IMR-90 (cell line): Measurements from ENCODE around the gene SHC2. TPM values are rescaled to one million over a fixed set of nuclear protein-coding genes. Genes with fewer than 3 reads are reported as not detected.

Source experiments
- ATAC-seq: fragments of 200-7000 bp; cut with Tn5 transposase; 2 replicates; pipeline ENCODE4 v1.9.1; 2020; ENCODE audit warnings: low read depth, mild to moderate bottlenecking, moderate library complexity
- BruUV-seq: library from RNA; stranded (reverse); fragments of 400-500 nt; replicated peaks from 2 replicates; lab custom pipeline; 2021; lab: Mats Ljungman, UMichigan
- CTCF ChIA-PET: fragments of 300-600 bp; formaldehyde crosslinking; extraction: SDS; loops from one replicate; lab custom pipeline; 2021; ENCODE audit warnings: antibody characterized with exemption; lab: Yijun Ruan, JAX
- POLR2A ChIA-PET: fragments of 300-600 bp; sonication (Branson Sonifier 250); formaldehyde crosslinking; loops from one replicate; lab custom pipeline; 2022; ENCODE audit warnings: antibody characterized with exemption; ENCODE audit not compliant: unreplicated experiment; lab: Charles Lee
- DNase-seq: peaks from one replicate; pipeline ENCODE4 v3.0.0; 2013
- H2AFZ ChIP-seq: replicated peaks from 2 replicates; pipeline ENCODE3; 2013; ENCODE audit warnings: low read length, mild to moderate bottlenecking; ENCODE audit not compliant: poor library complexity
- H2AK5ac ChIP-seq: 2 replicates; pipeline ENCODE4 v1.6.1; 2013; ENCODE audit warnings: low read depth, low read length, inconsistent platforms
- H2AK9ac ChIP-seq: replicated peaks from 2 replicates; pipeline ENCODE3; 2013; ENCODE audit warnings: mild to moderate bottlenecking, low read depth, low read length, moderate library complexity; ENCODE audit not compliant: poor library complexity
- H2BK120ac ChIP-seq: 2 replicates; pipeline ENCODE4 v1.6.1; 2013; ENCODE audit warnings: low read depth, low read length, inconsistent platforms
- H2BK15ac ChIP-seq: 3 replicates; pipeline ENCODE4 v1.6.1; 2013; ENCODE audit warnings: low read depth, low read length, inconsistent platforms
- H2BK20ac ChIP-seq: 2 replicates; pipeline ENCODE4 v1.6.1; 2013; ENCODE audit warnings: low read depth, mild to moderate bottlenecking, inconsistent platforms, low read length, moderate library complexity
- H2BK5ac ChIP-seq: 2 replicates; pipeline ENCODE4 v1.6.1; 2013; ENCODE audit warnings: mild to moderate bottlenecking, low read depth, low read length, inconsistent platforms; ENCODE audit not compliant: poor library complexity, severe bottlenecking
- H3K14ac ChIP-seq: replicated peaks from 2 replicates; pipeline ENCODE4 v1.6.1; 2013; ENCODE audit warnings: low read depth, low read length, inconsistent platforms
- H3K18ac ChIP-seq: 2 replicates; pipeline ENCODE4 v1.6.1; 2013; ENCODE audit warnings: low read depth, low read length, control low read depth
- H3K23ac ChIP-seq: 2 replicates; pipeline ENCODE4 v1.6.1; 2013; ENCODE audit warnings: low read depth, low read length, inconsistent platforms
- H3K27ac ChIP-seq: 2 replicates; pipeline ENCODE4 v1.5.1; 2013; ENCODE audit warnings: mild to moderate bottlenecking, control low read depth, low read length; ENCODE audit not compliant: insufficient read depth
- H3K27me3 ChIP-seq: 2 replicates; pipeline ENCODE4 v1.6.1; 2013; ENCODE audit warnings: low read length; ENCODE audit not compliant: control insufficient read depth, insufficient read depth
- H3K36me3 ChIP-seq: 2 replicates; pipeline ENCODE4 v1.6.1; 2013; ENCODE audit warnings: low read length, mixed read lengths; ENCODE audit not compliant: control insufficient read depth, insufficient read depth
- H3K4ac ChIP-seq: 2 replicates; pipeline ENCODE4 v1.6.1; 2013; ENCODE audit warnings: low read depth, low read length, inconsistent platforms
- H3K4me1 ChIP-seq: 2 replicates; pipeline ENCODE4 v1.6.1; 2013; ENCODE audit warnings: low read length, mixed read lengths; ENCODE audit not compliant: control insufficient read depth, insufficient read depth
- H3K4me2 ChIP-seq: 2 replicates; pipeline ENCODE4 v1.6.1; 2013; ENCODE audit warnings: low read depth, mild to moderate bottlenecking, control low read depth, low read length, moderate library complexity
- H3K4me3 ChIP-seq: 2 replicates; pipeline ENCODE4 v1.5.1; 2013; ENCODE audit warnings: low read depth, mild to moderate bottlenecking, control low read depth, low read length, moderate library complexity; ENCODE audit not compliant: insufficient read depth
- H3K56ac ChIP-seq: 2 replicates; pipeline ENCODE4 v1.6.1; 2013; ENCODE audit warnings: low read length, inconsistent platforms; ENCODE audit not compliant: insufficient read depth; ENCODE audit errors: extremely low read depth
- H3K79me1 ChIP-seq, 2 experiments: 2 replicates each; pipeline ENCODE4 v1.6.1; 2013; ENCODE audit warnings: low read length in 2 of 2, inconsistent platforms in 1 of 2, low read depth in 1 of 2
- H3K9ac ChIP-seq: 2 replicates; pipeline ENCODE4 v1.6.1; 2013; ENCODE audit warnings: low read depth, low read length, control low read depth
- H3K9me1 ChIP-seq: 2 replicates; pipeline ENCODE4 v1.6.1; 2013; ENCODE audit warnings: low read length, inconsistent platforms; ENCODE audit not compliant: insufficient read depth
- H3K9me3 ChIP-seq: 2 replicates; pipeline ENCODE4 v1.6.1; 2013; ENCODE audit warnings: low read length; ENCODE audit not compliant: control insufficient read depth, insufficient read depth
- H4K20me1 ChIP-seq: 2 replicates; pipeline ENCODE4 v1.6.1; 2013; ENCODE audit warnings: low read length, inconsistent platforms; ENCODE audit not compliant: insufficient read depth
- H4K5ac ChIP-seq: 2 replicates; pipeline ENCODE4 v1.6.1; 2013; ENCODE audit warnings: mild to moderate bottlenecking, low read depth, low read length, control low read depth
- H4K8ac ChIP-seq, 2 experiments: 2 replicates each; pipeline ENCODE4 v1.6.1; 2013; ENCODE audit warnings: low read depth in 2 of 2, low read length in 2 of 2, control low read depth in 1 of 2, inconsistent platforms in 1 of 2
- H4K91ac ChIP-seq: 2 replicates; pipeline ENCODE4 v1.6.1; 2013; ENCODE audit warnings: low read depth, low read length, inconsistent platforms; ENCODE audit not compliant: insufficient read depth
- CEBPB ChIP-seq: IDR thresholded peaks from 2 replicates; pipeline ENCODE4 v1.6.1; 2012; ENCODE audit warnings: low read depth, low read length, improper control_type of control experiment
- CTCF ChIP-seq: conservative IDR thresholded peaks from 2 replicates; pipeline ENCODE4 v1.5.1; 2012; ENCODE audit warnings: mild to moderate bottlenecking, low read depth, low read length, improper control_type of control experiment
- MAFK ChIP-seq: IDR thresholded peaks from 2 replicates; pipeline ENCODE4 v1.6.1; 2012; ENCODE audit warnings: low read depth, low read length, improper control_type of control experiment
- RAD21 ChIP-seq: IDR thresholded peaks from 2 replicates; pipeline ENCODE4 v1.6.1; 2012; ENCODE audit warnings: low read length, improper control_type of control experiment
- RCOR1 ChIP-seq: IDR thresholded peaks from 2 replicates; pipeline ENCODE4 v1.6.1; 2012; ENCODE audit warnings: mild to moderate bottlenecking, low read length, improper control_type of control experiment; ENCODE audit not compliant: insufficient replicate concordance
- WGBS, 2 experiments: methylation state at CpG; one replicate each; pipeline versions ENCODE4 v1.1.5 to v1.1.7; 2013; ENCODE audit warnings: missing lambda C conversion rate in 2 of 2; ENCODE audit not compliant: insufficient read length in 1 of 2; ENCODE audit errors: extremely low coverage in 2 of 2; 5-methylcytosine and 5-hydroxymethylcytosine counted together
- dilution Hi-C: fragments of 300-500 bp; cut with HindIII; formaldehyde crosslinking; loops from one replicate; pipeline ENCODE4 v1.14.3; 2018; ENCODE audit warnings: low sequenced_read_pairs; ENCODE audit not compliant: unreplicated experiment
- in situ Hi-C: fragments of 300-500 bp; cut with MboI; formaldehyde crosslinking; loops from 3 replicates; pipeline ENCODE4 v1.14.3; 2019; ENCODE audit warnings: low sequenced_read_pairs, inconsistent platforms, mixed read lengths
- intact Hi-C: fragments of 100-400 bp; cut with micrococcal nuclease; formaldehyde crosslinking; loops from 2 replicates; pipeline ENCODE4 v1.10.0; 2022
- polyA plus RNA-seq, 3 experiments: library from polyadenylated mRNA; depleted of rRNA; stranded (reverse); fragments of >200 nt; gene quantifications; 2 replicates each; pipeline ENCODE4 v1.2.3, GENCODE V29; 2012; ENCODE audit warnings: low replicate concordance in 1 of 3
- total RNA-seq: library from RNA; depleted of rRNA; stranded (reverse); fragments of >200 nt; gene quantifications from 2 replicates; pipeline ENCODE4 v1.2.3, GENCODE V29; 2012

SHC2 gene
- total and polyA plus RNA-seq, 2 of the 4 experiments (the other 2 are of a cell fraction): 0.68 TPM; not detected in 1

GRCh38 chr19:416416-416815, 44.4 kb downstream of the SHC2 start:
- no peak overlapping the region for H3K18ac ChIP-seq
- H3K14ac ChIP-seq: no peak overlapping the region
- dilution Hi-C loops (no loop called here), in situ Hi-C loops (no loop called here), intact Hi-C loops (no loop called here)
- H4K5ac ChIP-seq: no peak overlapping the region
- no peaks in the 10 kb centered on the region for H3K9me3 ChIP-seq
- no peaks in the 10 kb centered on the region for H4K20me1 ChIP-seq
- DNase-seq: no peak
- no peak overlapping the region for H3K27ac ChIP-seq
- no peak overlapping the region for H2AK9ac ChIP-seq
- no peak overlapping the region for H4K8ac ChIP-seq
- 60% methylated on average over 4 of the region's 14 CpGs; no CpG with 5 or more reads in 1 of the 2 experiments for WGBS, 2 experiments
- no peak overlapping the region for H2AFZ ChIP-seq
- no peak for TF ChIP-seq RAD21
- no peak for TF ChIP-seq MAFK
- no peak for TF ChIP-seq CTCF
- no peak for TF ChIP-seq RCOR1
- no peak for TF ChIP-seq CEBPB
- no peak overlapping the region for H2BK15ac ChIP-seq
- H3K4me3 ChIP-seq: no peak overlapping the region
- no peak overlapping the region for H3K23ac ChIP-seq
- H3K79me1 ChIP-seq: no peaks in the 10 kb centered on the region
- H3K9me1 ChIP-seq: no peaks in the 10 kb centered on the region
- no peak overlapping the region for H3K4me2 ChIP-seq
- H3K4me1 ChIP-seq: no peaks in the 10 kb centered on the region
- no peak overlapping the region for H2BK5ac ChIP-seq
- POLR2A ChIA-PET: no interaction called here
- H3K4ac ChIP-seq: no peak overlapping the region
- no peaks in the 10 kb centered on the region for H3K36me3 ChIP-seq
- H4K91ac ChIP-seq: no peak overlapping the region
- no peak overlapping the region for H3K9ac ChIP-seq
- BruUV-seq: no TSS peak
- H3K56ac ChIP-seq: no peak overlapping the region
- H2BK120ac ChIP-seq: no peak overlapping the region
- CTCF ChIA-PET: no interaction called here
- H2AK5ac ChIP-seq: no peak overlapping the region
- no peak for ATAC-seq
- H3K27me3 ChIP-seq: peaks cover 30% of the 10 kb centered on the region
- H2BK20ac ChIP-seq: no peak overlapping the region
